HEK293 (cell line): ENCODE data around the gene RBM4B.
A peak's percentile ranks its signal among the peaks of the same experiment; 100 is the strongest.

Source experiments
- CTCF ChIA-PET: fragments of 350-600 bp; formaldehyde crosslinking; extraction: SDS; loops from one replicate; lab custom pipeline; 2021; ENCODE audit warnings: antibody characterized with exemption; lab: Yijun Ruan, JAX
- POLR2A ChIA-PET: fragments of 300-600 bp; formaldehyde crosslinking; extraction: SDS; loops from one replicate; lab custom pipeline; 2020; ENCODE audit warnings: antibody characterized with exemption, inconsistent platforms; lab: Yijun Ruan, JAX
- H3K27ac ChIP-seq: fragments of 200-500 bp; sonication (Bioruptor generic); 2 replicates; pipeline ENCODE4 v1.5.1; 2014; ENCODE audit warnings: low read depth, low read length, control low read depth, inconsistent platforms; ENCODE audit errors: extremely low read depth
- H3K36me3 ChIP-seq, 2 experiments: fragments of 200-500 bp in 1 of 2; sonication (Bioruptor generic) in 1 of 2; 1 replicate in 1 of 2; 2 replicates in 1 of 2; pipeline ENCODE4 v1.5.1; 2014 to 2017; ENCODE audit warnings: inconsistent platforms in 2 of 2, low read length in 2 of 2; ENCODE audit not compliant: control insufficient read depth in 2 of 2, insufficient read depth in 1 of 2
- H3K4me1 ChIP-seq: fragments of 200-500 bp; sonication (Bioruptor generic); 2 replicates; pipeline ENCODE4 v1.5.1; 2014; ENCODE audit warnings: mild to moderate bottlenecking, low read length, inconsistent platforms; ENCODE audit not compliant: control insufficient read depth, insufficient read depth
- H3K4me3 ChIP-seq: 2 replicates; pipeline ENCODE4 v1.5.1; 2011; ENCODE audit warnings: low read depth, mild to moderate bottlenecking, control low read depth, low read length, moderate library complexity
- H3K9me3 ChIP-seq: fragments of 200-500 bp; sonication (Bioruptor generic); 2 replicates; pipeline ENCODE4 v1.5.1; 2014; ENCODE audit warnings: low read depth, low read length, inconsistent platforms; ENCODE audit not compliant: control insufficient read depth, insufficient read depth
- HOXD13 ChIP-seq: sonication (generic); formaldehyde crosslinking; IDR thresholded peaks from 2 replicates; pipeline ENCODE4 v1.8.0; 2022; ENCODE audit warnings: missing genetic modification reagents, borderline replicate concordance
- IKZF3 ChIP-seq: fragments of 450-650 bp; IDR thresholded peaks from 2 replicates; pipeline ENCODE4 v1.5.0; 2018; ENCODE audit warnings: missing biosample characterization, mild to moderate bottlenecking, missing genetic modification characterization, moderate library complexity
- SCRT2 ChIP-seq: fragments of 450-650 bp; formaldehyde crosslinking; IDR thresholded peaks from 2 replicates; pipeline ENCODE4 v1.5.1; 2016; ENCODE audit warnings: missing biosample characterization, missing genetic modification characterization
- ZBTB17 ChIP-seq: fragments of 450-650 bp; formaldehyde crosslinking; IDR thresholded peaks from 2 replicates; pipeline ENCODE4 v1.5.1; 2016; ENCODE audit warnings: missing biosample characterization, missing genetic modification characterization
- ZBTB48 ChIP-seq: fragments of 450-650 bp; formaldehyde crosslinking; IDR thresholded peaks from 2 replicates; pipeline ENCODE4 v1.5.1; 2016; ENCODE audit warnings: missing biosample characterization, missing genetic modification characterization
- ZFHX2 ChIP-seq: fragments of 450-650 bp; formaldehyde crosslinking; conservative IDR thresholded peaks from 2 replicates; pipeline ENCODE4 v1.5.1; 2016; ENCODE audit warnings: missing biosample characterization, missing genetic modification characterization
- ZFP37 ChIP-seq: fragments of 450-650 bp; formaldehyde crosslinking; IDR thresholded peaks from 2 replicates; pipeline ENCODE4 v1.5.1; 2016; ENCODE audit warnings: missing biosample characterization, missing genetic modification characterization
- ZFP41 ChIP-seq: fragments of 450-650 bp; formaldehyde crosslinking; IDR thresholded peaks from 2 replicates; pipeline ENCODE4 v1.5.1; 2016; ENCODE audit warnings: missing biosample characterization, missing genetic modification characterization, borderline replicate concordance
- ZNF2 ChIP-seq: fragments of 450-650 bp; formaldehyde crosslinking; IDR thresholded peaks from 2 replicates; pipeline ENCODE4 v1.5.1; 2016; ENCODE audit warnings: missing biosample characterization, missing genetic modification characterization
- ZNF202 ChIP-seq: fragments of 450-650 bp; formaldehyde crosslinking; IDR thresholded peaks from 2 replicates; pipeline ENCODE4 v1.5.1; 2016; ENCODE audit warnings: missing biosample characterization, missing genetic modification characterization, borderline replicate concordance
- ZNF211 ChIP-seq: fragments of 450-650 bp; formaldehyde crosslinking; IDR thresholded peaks from 2 replicates; pipeline ENCODE4 v1.5.1; 2016; ENCODE audit warnings: low read depth, missing biosample characterization, missing genetic modification characterization
- ZNF302 ChIP-seq: fragments of 450-650 bp; formaldehyde crosslinking; IDR thresholded peaks from 2 replicates; pipeline ENCODE4 v1.5.1; 2016; ENCODE audit warnings: missing biosample characterization, missing genetic modification characterization, low read depth
- ZNF341 ChIP-seq: fragments of 450-650 bp; formaldehyde crosslinking; IDR thresholded peaks from 2 replicates; pipeline ENCODE4; 2016; ENCODE audit warnings: low read depth, missing biosample characterization, missing genetic modification characterization
- ZNF394 ChIP-seq: fragments of 450-650 bp; formaldehyde crosslinking; IDR thresholded peaks from 2 replicates; pipeline ENCODE4 v1.5.1; 2016; ENCODE audit warnings: missing biosample characterization, missing genetic modification characterization, mild to moderate bottlenecking, moderate library complexity, borderline replicate concordance
- ZNF404 ChIP-seq: fragments of 450-650 bp; formaldehyde crosslinking; IDR thresholded peaks from 2 replicates; pipeline ENCODE4 v1.5.1; 2017; ENCODE audit warnings: missing biosample characterization, missing genetic modification characterization
- ZNF600 ChIP-seq: fragments of 450-650 bp; formaldehyde crosslinking; IDR thresholded peaks from 2 replicates; pipeline ENCODE4 v1.5.1; 2016; ENCODE audit warnings: missing biosample characterization, missing genetic modification characterization
- ZNF660 ChIP-seq: fragments of 450-650 bp; IDR thresholded peaks from 2 replicates; pipeline ENCODE4 v1.5.1; 2018; ENCODE audit warnings: missing biosample characterization, mild to moderate bottlenecking, missing genetic modification characterization
- ZNF664 ChIP-seq: fragments of 450-650 bp; formaldehyde crosslinking; IDR thresholded peaks from 2 replicates; pipeline ENCODE4 v1.5.1; 2016; ENCODE audit warnings: missing biosample characterization, missing genetic modification characterization
- ZNF670 ChIP-seq: fragments of 450-650 bp; formaldehyde crosslinking; IDR thresholded peaks from 2 replicates; pipeline ENCODE4 v1.5.1; 2016; ENCODE audit warnings: missing biosample characterization, missing genetic modification characterization, low read depth
- ZXDB ChIP-seq: fragments of 450-650 bp; formaldehyde crosslinking; IDR thresholded peaks from 2 replicates; pipeline ENCODE4 v1.5.1; 2016; ENCODE audit warnings: missing biosample characterization, missing genetic modification characterization
- TF ChIP-seq, protein P1 (sequence below): fragments of 450-650 bp; formaldehyde crosslinking; IDR thresholded peaks from 2 replicates; pipeline ENCODE4 v1.5.1; 2017; ENCODE audit warnings: missing biosample characterization, missing genetic modification characterization
- TF ChIP-seq, protein P2 (sequence below): fragments of 450-650 bp; formaldehyde crosslinking; IDR thresholded peaks from 2 replicates; pipeline ENCODE4 v1.5.1; 2016; ENCODE audit warnings: missing biosample characterization, missing genetic modification characterization
- TF ChIP-seq, protein P3 (sequence below): fragments of 450-650 bp; formaldehyde crosslinking; IDR thresholded peaks from 2 replicates; pipeline ENCODE4 v1.5.1; 2016; ENCODE audit warnings: missing biosample characterization, missing genetic modification characterization
- TF ChIP-seq, protein P4 (sequence below): fragments of 450-650 bp; formaldehyde crosslinking; IDR thresholded peaks from 2 replicates; pipeline ENCODE4 v1.5.1; 2016; ENCODE audit warnings: missing biosample characterization, missing genetic modification characterization
- TF ChIP-seq, protein P5 (sequence below): fragments of 450-650 bp; formaldehyde crosslinking; IDR thresholded peaks from 2 replicates; pipeline ENCODE4 v1.5.1; 2016; ENCODE audit warnings: missing biosample characterization, missing genetic modification characterization

RBM4B gene

DNA sequence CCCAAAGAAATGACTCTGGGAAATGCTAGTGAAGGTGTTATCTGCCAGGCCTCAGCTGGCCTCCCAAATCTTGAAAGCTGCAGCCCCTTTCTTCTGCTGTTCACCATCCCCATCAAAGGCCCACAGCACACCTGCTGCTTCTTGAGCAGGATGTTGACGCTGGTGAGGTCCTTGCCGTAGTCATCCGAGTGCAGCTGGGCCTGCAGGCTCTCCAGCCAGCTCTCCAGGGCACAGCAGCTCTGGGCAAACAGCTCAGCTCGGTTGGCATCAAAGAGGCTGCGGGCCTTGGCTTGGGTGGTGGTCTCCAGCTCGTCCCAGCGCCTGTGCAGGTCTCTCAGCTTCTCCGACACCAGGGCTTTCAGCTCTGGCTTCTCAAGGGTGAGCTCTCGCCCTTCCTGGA lies 18.5 kb upstream of the RBM4B start (continued):
- no peak for TF ChIP-seq HOXD13 (CRISPR knock-in tag)

DNA sequence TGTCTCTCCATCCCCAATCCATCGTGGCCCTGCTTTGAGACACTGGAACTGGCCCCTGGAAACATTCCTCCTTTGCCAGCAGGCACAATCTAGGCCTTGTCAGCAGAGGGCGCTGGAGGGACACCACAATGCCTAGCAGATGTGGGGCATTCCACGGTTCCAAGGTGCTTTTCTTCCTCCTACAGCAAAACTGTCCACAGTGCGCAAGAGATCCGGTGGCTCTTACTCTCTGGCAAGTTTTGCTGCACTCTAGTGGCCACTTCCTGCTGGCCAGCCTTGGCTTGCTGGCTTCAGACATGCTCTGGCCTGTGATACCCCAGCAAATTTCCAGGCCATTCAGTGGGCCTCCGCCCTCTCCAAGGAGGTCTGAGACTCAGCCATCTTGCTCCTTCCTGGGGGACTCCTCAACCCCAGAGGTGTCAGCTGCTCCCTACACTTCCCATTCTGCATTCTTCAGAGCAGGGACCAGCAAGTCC lies 17.1 kb upstream of the RBM4B start:
- Histone ChIP-seq H3K4me1 (no peaks in the 10 kb centered on the region), H3K36me3 (peaks cover 2 to 85% of the 10 kb centered on the region in 2 experiments; a peak in 2 of 3 replicates), H3K4me3 (no peak overlapping the region), H3K27ac (no peak overlapping the region), H3K9me3 (no peaks in the 10 kb centered on the region)
- POLR2A ChIA-PET: interaction anchor here (0.6 kb wide), 1 partner anchor 146 kb away, joined by 6 read pairs; no protein-coding TSS in a partner anchor
- CTCF ChIA-PET: interaction anchor here (0.6 to 7.3 kb wide), 28 partner anchors 9 to 285 kb away, joined by 3 to 62 read pairs (median 4); partner anchors contain the start of genes BBS1 and RBM4B
- 0 out of 2 replicates have a peak, but pooled peaks have one; percentile 11 for TF ChIP-seq ZFHX2 (tag by site-specific recombination)
- peak; percentile 21; the same call in 1 of the 2 replicates for TF ChIP-seq ZNF600 (tag by site-specific recombination)
- TF ChIP-seq ZFP41 (tag by site-specific recombination): no peak
- TF ChIP-seq ZNF302 (tag by site-specific recombination): no peak
- TF ChIP-seq, protein P1, sequence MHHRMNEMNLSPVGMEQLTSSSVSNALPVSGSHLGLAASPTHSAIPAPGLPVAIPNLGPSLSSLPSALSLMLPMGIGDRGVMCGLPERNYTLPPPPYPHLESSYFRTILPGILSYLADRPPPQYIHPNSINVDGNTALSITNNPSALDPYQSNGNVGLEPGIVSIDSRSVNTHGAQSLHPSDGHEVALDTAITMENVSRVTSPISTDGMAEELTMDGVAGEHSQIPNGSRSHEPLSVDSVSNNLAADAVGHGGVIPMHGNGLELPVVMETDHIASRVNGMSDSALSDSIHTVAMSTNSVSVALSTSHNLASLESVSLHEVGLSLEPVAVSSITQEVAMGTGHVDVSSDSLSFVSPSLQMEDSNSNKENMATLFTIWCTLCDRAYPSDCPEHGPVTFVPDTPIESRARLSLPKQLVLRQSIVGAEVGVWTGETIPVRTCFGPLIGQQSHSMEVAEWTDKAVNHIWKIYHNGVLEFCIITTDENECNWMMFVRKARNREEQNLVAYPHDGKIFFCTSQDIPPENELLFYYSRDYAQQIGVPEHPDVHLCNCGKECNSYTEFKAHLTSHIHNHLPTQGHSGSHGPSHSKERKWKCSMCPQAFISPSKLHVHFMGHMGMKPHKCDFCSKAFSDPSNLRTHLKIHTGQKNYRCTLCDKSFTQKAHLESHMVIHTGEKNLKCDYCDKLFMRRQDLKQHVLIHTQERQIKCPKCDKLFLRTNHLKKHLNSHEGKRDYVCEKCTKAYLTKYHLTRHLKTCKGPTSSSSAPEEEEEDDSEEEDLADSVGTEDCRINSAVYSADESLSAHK (tag by site-specific recombination): no peak
- TF ChIP-seq ZNF664 (tag by site-specific recombination): no peak
- peak; percentile 59; the same call in 1 of the 2 replicates for TF ChIP-seq ZNF394
- TF ChIP-seq, protein P2, sequence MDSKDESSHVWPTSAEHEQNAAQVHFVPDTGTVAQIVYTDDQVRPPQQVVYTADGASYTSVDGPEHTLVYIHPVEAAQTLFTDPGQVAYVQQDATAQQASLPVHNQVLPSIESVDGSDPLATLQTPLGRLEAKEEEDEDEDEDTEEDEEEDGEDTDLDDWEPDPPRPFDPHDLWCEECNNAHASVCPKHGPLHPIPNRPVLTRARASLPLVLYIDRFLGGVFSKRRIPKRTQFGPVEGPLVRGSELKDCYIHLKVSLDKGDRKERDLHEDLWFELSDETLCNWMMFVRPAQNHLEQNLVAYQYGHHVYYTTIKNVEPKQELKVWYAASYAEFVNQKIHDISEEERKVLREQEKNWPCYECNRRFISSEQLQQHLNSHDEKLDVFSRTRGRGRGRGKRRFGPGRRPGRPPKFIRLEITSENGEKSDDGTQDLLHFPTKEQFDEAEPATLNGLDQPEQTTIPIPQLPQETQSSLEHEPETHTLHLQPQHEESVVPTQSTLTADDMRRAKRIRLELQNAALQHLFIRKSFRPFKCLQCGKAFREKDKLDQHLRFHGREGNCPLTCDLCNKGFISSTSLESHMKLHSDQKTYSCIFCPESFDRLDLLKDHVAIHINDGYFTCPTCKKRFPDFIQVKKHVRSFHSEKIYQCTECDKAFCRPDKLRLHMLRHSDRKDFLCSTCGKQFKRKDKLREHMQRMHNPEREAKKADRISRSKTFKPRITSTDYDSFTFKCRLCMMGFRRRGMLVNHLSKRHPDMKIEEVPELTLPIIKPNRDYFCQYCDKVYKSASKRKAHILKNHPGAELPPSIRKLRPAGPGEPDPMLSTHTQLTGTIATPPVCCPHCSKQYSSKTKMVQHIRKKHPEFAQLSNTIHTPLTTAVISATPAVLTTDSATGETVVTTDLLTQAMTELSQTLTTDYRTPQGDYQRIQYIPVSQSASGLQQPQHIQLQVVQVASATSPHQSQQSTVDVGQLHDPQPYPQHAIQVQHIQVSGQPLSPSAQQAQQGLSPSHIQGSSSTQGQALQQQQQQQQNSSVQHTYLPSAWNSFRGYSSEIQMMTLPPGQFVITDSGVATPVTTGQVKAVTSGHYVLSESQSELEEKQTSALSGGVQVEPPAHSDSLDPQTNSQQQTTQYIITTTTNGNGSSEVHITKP (tag by site-specific recombination): peak; percentile 81
- TF ChIP-seq IKZF3 (tag by site-specific recombination): peak; percentile 62; the same call in 1 of the 2 replicates
- peak; percentile 43; the same call in 1 of the 2 replicates for TF ChIP-seq ZBTB17 (tag by site-specific recombination)
- TF ChIP-seq ZNF660 (tag by site-specific recombination): peak; percentile 54; the same call in 1 of the 2 replicates
- TF ChIP-seq ZNF670 (tag by site-specific recombination): no peak
- no peak for TF ChIP-seq SCRT2
- TF ChIP-seq ZNF211: no peak
- TF ChIP-seq, protein P3, sequence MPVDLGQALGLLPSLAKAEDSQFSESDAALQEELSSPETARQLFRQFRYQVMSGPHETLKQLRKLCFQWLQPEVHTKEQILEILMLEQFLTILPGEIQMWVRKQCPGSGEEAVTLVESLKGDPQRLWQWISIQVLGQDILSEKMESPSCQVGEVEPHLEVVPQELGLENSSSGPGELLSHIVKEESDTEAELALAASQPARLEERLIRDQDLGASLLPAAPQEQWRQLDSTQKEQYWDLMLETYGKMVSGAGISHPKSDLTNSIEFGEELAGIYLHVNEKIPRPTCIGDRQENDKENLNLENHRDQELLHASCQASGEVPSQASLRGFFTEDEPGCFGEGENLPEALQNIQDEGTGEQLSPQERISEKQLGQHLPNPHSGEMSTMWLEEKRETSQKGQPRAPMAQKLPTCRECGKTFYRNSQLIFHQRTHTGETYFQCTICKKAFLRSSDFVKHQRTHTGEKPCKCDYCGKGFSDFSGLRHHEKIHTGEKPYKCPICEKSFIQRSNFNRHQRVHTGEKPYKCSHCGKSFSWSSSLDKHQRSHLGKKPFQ (tag by site-specific recombination): no peak
- TF ChIP-seq ZNF341: peak; percentile 38; the same call in 1 of the 2 replicates
- TF ChIP-seq ZNF202: no peak
- peak; percentile 36; the same call in 1 of the 2 replicates for TF ChIP-seq ZNF2
- 0 out of 2 replicates have a peak, but pooled peaks have one; percentile 25 for TF ChIP-seq ZXDB (tag by site-specific recombination)
- no peak for TF ChIP-seq ZNF404
- TF ChIP-seq, protein P4, sequence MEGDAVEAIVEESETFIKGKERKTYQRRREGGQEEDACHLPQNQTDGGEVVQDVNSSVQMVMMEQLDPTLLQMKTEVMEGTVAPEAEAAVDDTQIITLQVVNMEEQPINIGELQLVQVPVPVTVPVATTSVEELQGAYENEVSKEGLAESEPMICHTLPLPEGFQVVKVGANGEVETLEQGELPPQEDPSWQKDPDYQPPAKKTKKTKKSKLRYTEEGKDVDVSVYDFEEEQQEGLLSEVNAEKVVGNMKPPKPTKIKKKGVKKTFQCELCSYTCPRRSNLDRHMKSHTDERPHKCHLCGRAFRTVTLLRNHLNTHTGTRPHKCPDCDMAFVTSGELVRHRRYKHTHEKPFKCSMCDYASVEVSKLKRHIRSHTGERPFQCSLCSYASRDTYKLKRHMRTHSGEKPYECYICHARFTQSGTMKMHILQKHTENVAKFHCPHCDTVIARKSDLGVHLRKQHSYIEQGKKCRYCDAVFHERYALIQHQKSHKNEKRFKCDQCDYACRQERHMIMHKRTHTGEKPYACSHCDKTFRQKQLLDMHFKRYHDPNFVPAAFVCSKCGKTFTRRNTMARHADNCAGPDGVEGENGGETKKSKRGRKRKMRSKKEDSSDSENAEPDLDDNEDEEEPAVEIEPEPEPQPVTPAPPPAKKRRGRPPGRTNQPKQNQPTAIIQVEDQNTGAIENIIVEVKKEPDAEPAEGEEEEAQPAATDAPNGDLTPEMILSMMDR: peak; percentile 95
- TF ChIP-seq, protein P5, sequence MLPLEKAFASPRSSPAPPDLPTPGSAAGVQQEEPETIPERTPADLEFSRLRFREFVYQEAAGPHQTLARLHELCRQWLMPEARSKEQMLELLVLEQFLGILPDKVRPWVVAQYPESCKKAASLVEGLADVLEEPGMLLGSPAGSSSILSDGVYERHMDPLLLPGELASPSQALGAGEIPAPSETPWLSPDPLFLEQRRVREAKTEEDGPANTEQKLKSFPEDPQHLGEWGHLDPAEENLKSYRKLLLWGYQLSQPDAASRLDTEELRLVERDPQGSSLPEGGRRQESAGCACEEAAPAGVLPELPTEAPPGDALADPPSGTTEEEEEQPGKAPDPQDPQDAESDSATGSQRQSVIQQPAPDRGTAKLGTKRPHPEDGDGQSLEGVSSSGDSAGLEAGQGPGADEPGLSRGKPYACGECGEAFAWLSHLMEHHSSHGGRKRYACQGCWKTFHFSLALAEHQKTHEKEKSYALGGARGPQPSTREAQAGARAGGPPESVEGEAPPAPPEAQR: no peak
- TF ChIP-seq ZBTB48 (tag by site-specific recombination): 0 out of 2 replicates have a peak, but pooled peaks have one; percentile 35
- peak; percentile 49; the same call in 1 of the 2 replicates for TF ChIP-seq ZFP37
